Neural progenitor cell (in vitro differentiated cells): ENCODE measurements around the gene DPYD.

Source experiments
- CTCF ChIP-seq: fragments of 200-600 bp; sonication (generic); IDR thresholded peaks from 2 replicates; pipeline ENCODE4 v1.5.1; 2017; ENCODE audit warnings: antibody characterized with exemption, mild to moderate bottlenecking
- EZH2 ChIP-seq: fragments of 200-600 bp; sonication (generic); IDR thresholded peaks from 2 replicates; pipeline ENCODE4 v1.6.1; 2017; ENCODE audit warnings: antibody characterized with exemption, mild to moderate bottlenecking, moderate library complexity

DNA sequence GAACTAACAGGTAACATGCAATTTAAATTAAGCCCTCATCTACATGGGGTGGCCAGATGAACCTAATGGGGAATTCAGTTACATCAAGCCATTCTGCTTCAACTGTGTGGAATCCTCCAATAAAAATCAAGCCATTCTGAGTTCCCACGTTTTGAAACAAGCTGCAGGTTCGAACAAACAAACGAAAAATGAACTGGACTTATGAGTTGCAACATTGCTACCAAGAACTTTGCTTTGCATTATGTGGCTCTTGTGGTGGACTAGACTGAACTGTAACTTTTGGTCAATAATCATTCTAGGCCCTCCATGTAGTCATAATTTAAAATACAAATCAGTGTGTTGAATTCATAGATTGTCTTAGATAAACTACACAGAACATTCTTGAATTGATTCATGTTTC, 682.0 kb downstream of the DPYD start:
- TF ChIP-seq CTCF: no peak
- TF ChIP-seq EZH2: no peak
